HEK293 (cell line): ENCODE results near the gene SLC26A6.

ENCODE experiments used
- CTCF ChIP-seq: fragments of 450-650 bp; formaldehyde crosslinking; IDR thresholded peaks from 2 replicates; pipeline ENCODE4 v1.5.1; 2016; ENCODE audit warnings: missing biosample characterization, missing genetic modification characterization
- GLIS1 ChIP-seq: fragments of 450-650 bp; formaldehyde crosslinking; IDR thresholded peaks from 2 replicates; pipeline ENCODE4 v1.5.1; 2016; ENCODE audit warnings: missing biosample characterization, missing genetic modification characterization
- GLIS2 ChIP-seq: fragments of 450-650 bp; formaldehyde crosslinking; IDR thresholded peaks from 2 replicates; pipeline ENCODE4 v1.5.1; 2016; ENCODE audit warnings: missing biosample characterization, missing genetic modification characterization
- KLF9 ChIP-seq: fragments of 450-650 bp; formaldehyde crosslinking; IDR thresholded peaks from 2 replicates; pipeline ENCODE4 v1.5.1; 2016; ENCODE audit warnings: missing biosample characterization, missing genetic modification characterization, low read depth
- REST ChIP-seq: fragments of 450-650 bp; formaldehyde crosslinking; IDR thresholded peaks from 2 replicates; pipeline ENCODE4 v1.5.1; 2016; ENCODE audit warnings: missing biosample characterization, missing genetic modification characterization
- SCRT1 ChIP-seq: fragments of 450-650 bp; formaldehyde crosslinking; IDR thresholded peaks from 2 replicates; pipeline ENCODE4 v1.5.1; 2016; ENCODE audit warnings: missing biosample characterization, missing genetic modification characterization, borderline replicate concordance
- SETDB1 ChIP-seq: IDR thresholded peaks from one replicate; pipeline ENCODE4 v1.6.1; 2017; ENCODE audit warnings: mild to moderate bottlenecking, low read length, moderate library complexity, mixed read lengths; ENCODE audit not compliant: insufficient read length
- YY1 ChIP-seq: fragments of 450-650 bp; formaldehyde crosslinking; IDR thresholded peaks from 2 replicates; pipeline ENCODE4 v1.5.1; 2018; ENCODE audit warnings: missing biosample characterization, missing genetic modification characterization
- ZBTB1 ChIP-seq: fragments of 450-650 bp; formaldehyde crosslinking; IDR thresholded peaks from 2 replicates; pipeline ENCODE4 v1.5.1; 2016; ENCODE audit warnings: missing biosample characterization, missing genetic modification characterization
- ZBTB17 ChIP-seq: fragments of 450-650 bp; formaldehyde crosslinking; IDR thresholded peaks from 2 replicates; pipeline ENCODE4 v1.5.1; 2016; ENCODE audit warnings: missing biosample characterization, missing genetic modification characterization
- ZNF140 ChIP-seq: fragments of 450-650 bp; formaldehyde crosslinking; IDR thresholded peaks from 2 replicates; pipeline ENCODE4 v1.5.1; 2016; ENCODE audit warnings: missing biosample characterization, missing genetic modification characterization
- ZNF184 ChIP-seq: fragments of 450-650 bp; IDR thresholded peaks from 2 replicates; pipeline ENCODE4 v1.5.1; 2018; ENCODE audit warnings: missing biosample characterization, mild to moderate bottlenecking, missing genetic modification characterization
- ZNF362 ChIP-seq: fragments of 450-650 bp; formaldehyde crosslinking; IDR thresholded peaks from 2 replicates; pipeline ENCODE4 v1.5.1; 2016; ENCODE audit warnings: missing biosample characterization, missing genetic modification characterization
- ZNF423 ChIP-seq: fragments of 450-650 bp; formaldehyde crosslinking; IDR thresholded peaks from 2 replicates; pipeline ENCODE4 v1.5.1; 2016; ENCODE audit warnings: missing biosample characterization, missing genetic modification characterization
- ZNF48 ChIP-seq: fragments of 450-650 bp; formaldehyde crosslinking; IDR thresholded peaks from 2 replicates; pipeline ENCODE4 v1.5.1; 2016; ENCODE audit warnings: missing biosample characterization, missing genetic modification characterization
- ZNF521 ChIP-seq: fragments of 450-650 bp; formaldehyde crosslinking; IDR thresholded peaks from 2 replicates; pipeline ENCODE4 v1.5.1; 2017; ENCODE audit warnings: missing biosample characterization, mild to moderate bottlenecking, missing genetic modification characterization
- ZNF560 ChIP-seq: fragments of 450-650 bp; formaldehyde crosslinking; IDR thresholded peaks from 2 replicates; pipeline ENCODE4 v1.5.1; 2017; ENCODE audit warnings: missing biosample characterization, missing genetic modification characterization, borderline replicate concordance
- ZNF600 ChIP-seq: fragments of 450-650 bp; formaldehyde crosslinking; IDR thresholded peaks from 2 replicates; pipeline ENCODE4 v1.5.1; 2016; ENCODE audit warnings: missing biosample characterization, missing genetic modification characterization
- ZNF623 ChIP-seq: fragments of 450-650 bp; formaldehyde crosslinking; IDR thresholded peaks from 2 replicates; pipeline ENCODE4 v1.5.1; 2016; ENCODE audit warnings: missing biosample characterization, missing genetic modification characterization
- ZNF692 ChIP-seq: fragments of 450-650 bp; formaldehyde crosslinking; IDR thresholded peaks from 2 replicates; pipeline ENCODE4 v1.5.1; 2016; ENCODE audit warnings: missing biosample characterization, missing genetic modification characterization
- ZNF701 ChIP-seq: fragments of 450-650 bp; formaldehyde crosslinking; IDR thresholded peaks from 2 replicates; pipeline ENCODE4 v1.5.1; 2016; ENCODE audit warnings: missing biosample characterization, missing genetic modification characterization
- ZNF843 ChIP-seq: fragments of 450-650 bp; formaldehyde crosslinking; IDR thresholded peaks from 2 replicates; pipeline ENCODE4 v1.5.1; 2016; ENCODE audit warnings: missing biosample characterization, missing genetic modification characterization

Gene SLC26A6

GRCh38 chr3:48609088-48610005 is 25.9 kb downstream of the SLC26A6 start, which contains the start of gene UQCRC1 (continued):
- TF ChIP-seq ZBTB17 (tag by site-specific recombination): peak; percentile 29
- TF ChIP-seq ZNF560 (tag by site-specific recombination): no peak
- TF ChIP-seq ZBTB1 (tag by site-specific recombination): no peak
- TF ChIP-seq ZNF184 (tag by site-specific recombination): no peak
- no peak for TF ChIP-seq ZNF362 (tag by site-specific recombination)
- TF ChIP-seq ZNF140 (tag by site-specific recombination): no peak
- TF ChIP-seq KLF9 (tag by site-specific recombination): peak; percentile 43
- TF ChIP-seq YY1: peak; percentile 91
- TF ChIP-seq SCRT1 (tag by site-specific recombination): peak; percentile 94
- no peak for TF ChIP-seq ZNF701 (tag by site-specific recombination)
- TF ChIP-seq ZNF600: peak; percentile 83
- no peak for TF ChIP-seq GLIS1
- 0 out of 2 replicates have a peak, but pooled peaks have one; percentile 10 for TF ChIP-seq ZNF843
- TF ChIP-seq ZNF521 (tag by site-specific recombination): no peak
- 0 out of 2 replicates have a peak, but pooled peaks have one; percentile 31 for TF ChIP-seq ZNF692 (tag by site-specific recombination)
- TF ChIP-seq REST (tag by site-specific recombination): peak; percentile 46
- no peak for TF ChIP-seq ZNF48 (tag by site-specific recombination)
- no peak for TF ChIP-seq SETDB1
- TF ChIP-seq ZNF623: no peak
- peak; percentile 92 for TF ChIP-seq CTCF (tag by site-specific recombination)
- no peak for TF ChIP-seq GLIS2
- TF ChIP-seq ZNF423 (tag by site-specific recombination): no peak
